Omental fat pad (tissue), 4 donors: ENCODE results near the gene TOX2. TPM values are rescaled to one million over a fixed set of nuclear protein-coding genes. Genes with fewer than 3 reads are reported as not detected.

Experiments used
- ATAC-seq: fragments of 150-250 bp; one replicate; pipeline ENCODE4 v1.9.1; 2016; ENCODE audit warnings: mild to moderate bottlenecking, moderate library complexity; ENCODE audit not compliant: low FRiP score
- DNase-seq: peaks from one replicate; pipeline ENCODE4 v3.0.0-alpha.2; 2019; ENCODE audit warnings: low spot score
- total RNA-seq, 4 donors: library from RNA; depleted of rRNA; stranded (reverse); fragments of >200 nt; gene quantifications; one replicate each; pipeline ENCODE4 v1.1.0, GENCODE V29; 2016
- TF ChIP-seq, protein P1 (sequence below), 3 donors: fragments of 450-650 bp; IDR thresholded peaks; one replicate each; pipeline ENCODE4 v1.5.1; 2016 to 2017; ENCODE audit warnings: antibody characterized with exemption in 3 of 3, mild to moderate bottlenecking in 3 of 3, moderate library complexity in 2 of 3

TOX2 gene
- total RNA-seq, 4 donors from 2014 or later = 0.44 to 7.1 (median 1.0) TPM

DNA sequence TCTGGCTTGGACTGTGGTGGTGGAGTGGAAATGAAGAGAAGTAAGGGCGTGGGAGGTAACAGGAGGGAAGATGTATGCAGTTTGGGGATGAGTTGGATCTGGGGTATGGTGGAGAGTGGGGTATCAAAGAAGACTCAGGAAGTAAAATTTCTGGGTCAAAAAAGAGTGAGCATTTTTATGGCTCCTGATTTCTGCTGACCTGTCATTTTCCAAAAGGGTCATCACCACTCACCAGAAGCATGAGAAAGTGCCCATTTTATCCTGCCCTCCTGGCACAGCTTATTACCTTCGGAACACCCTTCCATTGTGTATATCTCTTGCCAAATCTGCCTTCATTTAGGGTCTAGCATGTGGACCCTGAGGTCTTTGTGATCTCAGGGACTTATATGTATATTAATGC, 17.3 kb downstream of the TOX2 start:
- DNase-seq = no peak
- TF ChIP-seq, protein P1, sequence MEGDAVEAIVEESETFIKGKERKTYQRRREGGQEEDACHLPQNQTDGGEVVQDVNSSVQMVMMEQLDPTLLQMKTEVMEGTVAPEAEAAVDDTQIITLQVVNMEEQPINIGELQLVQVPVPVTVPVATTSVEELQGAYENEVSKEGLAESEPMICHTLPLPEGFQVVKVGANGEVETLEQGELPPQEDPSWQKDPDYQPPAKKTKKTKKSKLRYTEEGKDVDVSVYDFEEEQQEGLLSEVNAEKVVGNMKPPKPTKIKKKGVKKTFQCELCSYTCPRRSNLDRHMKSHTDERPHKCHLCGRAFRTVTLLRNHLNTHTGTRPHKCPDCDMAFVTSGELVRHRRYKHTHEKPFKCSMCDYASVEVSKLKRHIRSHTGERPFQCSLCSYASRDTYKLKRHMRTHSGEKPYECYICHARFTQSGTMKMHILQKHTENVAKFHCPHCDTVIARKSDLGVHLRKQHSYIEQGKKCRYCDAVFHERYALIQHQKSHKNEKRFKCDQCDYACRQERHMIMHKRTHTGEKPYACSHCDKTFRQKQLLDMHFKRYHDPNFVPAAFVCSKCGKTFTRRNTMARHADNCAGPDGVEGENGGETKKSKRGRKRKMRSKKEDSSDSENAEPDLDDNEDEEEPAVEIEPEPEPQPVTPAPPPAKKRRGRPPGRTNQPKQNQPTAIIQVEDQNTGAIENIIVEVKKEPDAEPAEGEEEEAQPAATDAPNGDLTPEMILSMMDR (IDR thresholded peaks at IDR 0.05) = no peak
- ATAC-seq = no peak

DNA sequence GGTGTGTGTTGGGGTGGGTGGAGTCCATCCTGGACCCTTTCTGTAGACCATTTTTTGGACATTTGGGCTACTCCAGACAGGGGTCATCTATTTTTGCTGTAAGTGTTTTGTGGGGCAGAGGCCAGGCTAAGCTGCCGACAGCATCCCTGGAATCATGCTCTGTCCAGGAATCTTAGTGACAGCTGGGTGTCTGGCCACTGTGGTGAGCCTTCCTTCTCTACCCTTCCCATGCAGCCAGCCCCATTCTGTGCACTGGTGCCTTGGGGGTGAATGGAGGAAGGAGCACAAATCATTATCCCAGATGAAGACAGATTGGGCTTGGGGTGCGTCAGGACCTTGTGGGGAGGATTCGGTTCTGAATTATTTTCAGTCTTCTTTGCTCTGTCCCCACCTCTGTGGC, 20.2 kb downstream of the TOX2 start:
- ATAC-seq (no peak), DNase-seq (no peak)
- TF ChIP-seq, protein P1 (IDR thresholded peaks at IDR 0.05) = no peak

DNA sequence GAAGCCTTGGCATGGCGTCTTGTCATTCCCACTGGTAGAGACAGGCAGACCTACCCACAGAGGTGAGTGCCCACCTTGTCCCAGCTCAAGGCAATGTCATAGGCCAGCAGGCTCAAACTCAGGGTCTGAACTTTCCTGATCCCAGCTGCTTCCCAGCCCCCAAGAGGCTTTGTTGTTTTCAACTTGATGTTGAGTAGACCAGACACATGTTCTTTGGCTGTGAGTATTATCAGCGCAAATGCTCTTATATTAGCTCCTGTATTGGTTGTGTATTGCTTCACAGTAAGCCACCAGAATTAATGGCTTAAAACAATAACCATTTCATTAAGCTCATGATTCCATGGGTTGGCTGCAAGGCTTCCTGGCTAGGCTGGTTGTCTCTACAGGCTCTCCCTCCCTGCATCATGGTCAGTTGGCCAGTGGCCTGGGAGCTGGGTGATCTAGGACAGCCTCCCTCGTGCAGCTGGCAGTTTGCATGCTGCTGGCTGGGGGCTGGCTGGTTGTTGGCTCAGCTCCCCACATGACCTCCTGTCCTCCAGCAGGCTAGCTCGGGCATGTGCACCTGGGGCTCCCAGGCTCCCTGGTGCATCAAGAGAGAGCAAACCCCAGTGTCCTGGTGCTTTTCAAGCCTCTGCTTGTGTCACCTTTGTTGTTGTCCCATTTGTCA, 21.6 kb downstream of the TOX2 start:
- TF ChIP-seq, protein P1 (IDR thresholded peaks at IDR 0.05) = no peak
- DNase-seq = no peak
- ATAC-seq = no peak

DNA sequence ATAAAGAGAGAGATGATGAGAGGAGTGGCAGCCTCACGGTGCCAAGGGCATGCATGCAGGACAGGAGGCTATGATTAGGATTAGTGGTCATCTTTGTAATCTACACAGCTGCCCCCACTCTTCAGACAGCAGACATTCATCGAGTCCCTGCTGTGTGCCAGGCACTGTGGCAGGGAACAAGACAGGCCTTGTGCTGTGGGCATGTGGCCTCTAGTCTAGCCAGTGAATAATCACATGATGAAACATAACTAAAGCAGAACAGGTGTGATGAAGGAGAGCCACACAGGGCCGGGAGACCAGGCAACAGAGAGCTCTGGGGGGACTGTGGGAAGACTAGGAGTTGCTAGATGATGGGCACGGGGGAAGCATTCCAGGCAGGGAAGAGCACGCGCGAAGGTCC, 22.2 kb downstream of the TOX2 start:
- no peak for DNase-seq
- no peak for ATAC-seq
- TF ChIP-seq, protein P1 (IDR thresholded peaks at IDR 0.05) = no peak

DNA sequence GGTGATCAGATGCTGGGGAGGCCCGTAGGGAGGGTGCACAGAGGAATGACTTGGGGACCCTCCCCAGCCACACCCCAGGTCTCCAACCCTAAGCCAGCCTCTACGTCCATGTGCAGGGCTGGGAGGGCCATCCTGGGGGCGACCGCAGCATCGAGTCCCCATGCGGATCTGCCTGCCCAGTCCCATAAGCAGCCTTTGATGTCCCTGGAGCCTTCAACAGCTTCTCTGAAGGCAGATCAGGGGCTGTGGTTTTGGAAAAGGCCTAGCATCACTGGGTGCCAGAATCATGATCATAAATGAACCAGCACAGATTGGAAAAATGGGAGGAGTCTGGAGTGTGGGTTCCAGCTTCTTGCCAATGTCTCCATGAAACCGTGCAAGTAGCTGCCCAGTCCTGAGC, 22.9 kb downstream of the TOX2 start:
- DNase-seq (no peak), ATAC-seq (no peak)
- TF ChIP-seq, protein P1 (IDR thresholded peaks at IDR 0.05) = no peak

DNA sequence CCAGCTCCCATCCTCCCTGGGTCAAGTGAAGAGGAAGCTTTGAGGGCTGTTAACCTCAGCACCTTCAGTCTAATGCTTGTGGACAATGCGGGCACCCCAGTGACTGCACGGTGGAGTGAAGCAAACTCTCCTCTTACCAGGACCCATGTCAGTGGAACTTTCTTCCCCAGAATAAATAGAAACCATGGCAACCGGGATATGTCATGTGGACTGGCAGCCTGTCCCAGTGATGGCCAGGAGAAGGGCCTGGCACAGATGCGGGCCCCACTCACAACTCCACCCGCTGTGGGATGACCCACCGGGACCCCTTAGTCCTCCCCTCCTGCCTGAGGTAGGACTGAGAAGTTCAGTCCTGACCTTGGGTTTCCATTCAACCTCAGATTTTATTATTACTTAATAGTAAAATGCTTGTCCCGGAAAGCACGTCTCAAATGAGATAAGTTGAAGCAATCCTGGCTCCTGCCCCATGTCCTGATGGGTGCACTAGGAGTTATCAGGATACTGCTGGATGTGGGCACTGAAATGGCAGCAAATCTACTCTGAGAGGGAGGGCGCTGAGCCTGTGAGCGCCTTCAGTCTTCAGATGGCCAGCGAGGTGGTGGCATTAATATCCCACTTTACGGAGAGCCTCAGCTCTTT, 23.5 kb downstream of the TOX2 start:
- ATAC-seq (no peak), DNase-seq (no peak)
- TF ChIP-seq, protein P1 (IDR thresholded peaks at IDR 0.05) = no peak
